Activated CD8-positive, alpha-beta memory T cell treated with anti-CD3 and anti-CD28 coated beads, Interleukin-2, amount 50 U/mL, for 4 hours (primary cell): ENCODE results near the gene CLCF1.
"Not testable (repeated sequence)": the region's sequence is repeated elsewhere in the genome, so short reads cannot be mapped to it uniquely, and the experiment has no call there.

Experiments used
- DNase-seq: peaks from one replicate; pipeline ENCODE4 v3.0.0-alpha.2; 2020

Gene CLCF1

GRCh38 chr11:67320011-67320410 lies 53.4 kb downstream of the CLCF1 start:
- no peak for DNase-seq

- DNase-seq = not testable (repeated sequence)
Observed at GRCh38 chr11:67318876-67319275, 54.5 kb downstream of the CLCF1 start.

- no peak for DNase-seq
Observed at GRCh38 chr11:67317888-67318555, 55.4 kb downstream of the CLCF1 start.

- peak; percentile 99 for DNase-seq
Observed at GRCh38 chr11:67317205-67317887, 56.1 kb downstream of the CLCF1 start.

GRCh38 chr11:67316882-67317204 lies 56.6 kb downstream of the CLCF1 start:
- no peak for DNase-seq

- DNase-seq = no peak
Observed at GRCh38 chr11:67315325-67315909, 58.0 kb downstream of the CLCF1 start.

- no peak for DNase-seq
Observed at GRCh38 chr11:67314218-67314617, 59.2 kb downstream of the CLCF1 start.
